Activated T-helper 9 cell treated with anti-CD3 and anti-CD28 coated beads, Interleukin-2, amount 50 U/mL, for 16 hours (primary cell): Measurements from ENCODE around the gene BAG3.
"Not testable (repeated sequence)": the region's sequence is repeated elsewhere in the genome, so short reads cannot be mapped to it uniquely, and the experiment has no call there.

Source experiments
- DNase-seq: peaks from one replicate; pipeline ENCODE4 v3.0.0-alpha.2; 2020; ENCODE audit warnings: low read depth

BAG3 gene

DNA sequence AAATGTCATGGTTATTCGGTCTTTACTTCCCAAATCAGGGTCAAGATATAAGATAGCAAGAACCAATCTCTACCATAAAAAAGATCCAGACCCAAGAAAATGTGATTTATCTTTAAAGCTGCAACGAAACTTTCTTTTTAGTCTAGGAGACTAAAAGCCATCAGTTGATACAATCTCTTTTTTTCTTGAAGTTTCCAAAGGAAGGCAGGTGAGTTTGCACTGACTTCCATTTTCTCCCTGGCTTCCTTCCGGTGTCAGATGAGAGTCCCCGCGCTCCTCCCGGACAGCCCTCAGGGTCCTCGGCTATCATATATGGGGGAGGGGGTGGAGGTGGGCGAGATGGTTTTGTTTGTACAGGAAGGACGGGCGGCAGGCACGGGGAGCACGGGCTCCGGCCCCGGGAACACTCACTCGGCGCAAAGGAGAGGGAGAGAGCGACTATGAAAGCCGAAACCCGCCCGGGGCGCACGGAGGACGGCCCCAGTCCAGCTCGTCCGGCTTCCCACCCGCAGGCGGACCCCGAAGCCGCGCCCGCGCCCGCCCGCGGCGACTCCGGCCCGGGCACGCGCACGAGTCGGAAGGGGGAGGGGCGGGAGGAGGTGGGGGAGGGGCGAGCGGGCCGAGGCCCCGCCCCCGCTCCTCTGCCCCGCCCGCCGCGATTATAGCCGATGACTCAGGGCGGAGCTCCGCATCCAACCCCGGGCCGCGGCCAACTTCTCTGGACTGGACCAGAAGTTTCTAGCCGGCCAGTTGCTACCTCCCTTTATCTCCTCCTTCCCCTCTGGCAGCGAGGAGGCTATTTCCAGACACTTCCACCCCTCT, at the start of gene BAG3:
Gene BAG3 (plus strand): TSS at position 689 of the 822 bp plus-strand sequence. CDS start 296 bp downstream, outside the sequence.
- peak; percentile 78 for DNase-seq

GRCh38 chr10:119602241-119603095, 48.7 kb upstream of the BAG3 start:
- peak; percentile 4 for DNase-seq

DNA sequence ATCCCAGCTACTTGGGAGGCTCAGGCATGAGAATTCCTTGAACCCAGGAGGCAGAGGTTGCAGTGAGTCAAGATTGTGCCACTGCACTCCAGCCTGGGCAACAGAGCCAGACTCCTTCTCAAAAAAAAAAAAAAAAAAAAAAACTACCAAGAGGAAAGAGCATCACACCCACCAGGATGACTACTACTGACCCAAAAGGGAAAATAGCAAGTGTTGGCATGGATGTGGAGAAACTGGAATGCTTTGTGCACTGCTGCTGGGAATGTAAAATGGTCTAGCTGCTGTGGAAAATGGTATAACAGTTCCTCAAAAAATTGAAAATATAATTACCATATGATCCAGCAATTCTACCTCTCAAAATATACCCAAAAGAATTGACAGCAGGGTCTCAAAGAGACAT, 46.7 kb upstream of the BAG3 start:
- DNase-seq, result no peak

DNA sequence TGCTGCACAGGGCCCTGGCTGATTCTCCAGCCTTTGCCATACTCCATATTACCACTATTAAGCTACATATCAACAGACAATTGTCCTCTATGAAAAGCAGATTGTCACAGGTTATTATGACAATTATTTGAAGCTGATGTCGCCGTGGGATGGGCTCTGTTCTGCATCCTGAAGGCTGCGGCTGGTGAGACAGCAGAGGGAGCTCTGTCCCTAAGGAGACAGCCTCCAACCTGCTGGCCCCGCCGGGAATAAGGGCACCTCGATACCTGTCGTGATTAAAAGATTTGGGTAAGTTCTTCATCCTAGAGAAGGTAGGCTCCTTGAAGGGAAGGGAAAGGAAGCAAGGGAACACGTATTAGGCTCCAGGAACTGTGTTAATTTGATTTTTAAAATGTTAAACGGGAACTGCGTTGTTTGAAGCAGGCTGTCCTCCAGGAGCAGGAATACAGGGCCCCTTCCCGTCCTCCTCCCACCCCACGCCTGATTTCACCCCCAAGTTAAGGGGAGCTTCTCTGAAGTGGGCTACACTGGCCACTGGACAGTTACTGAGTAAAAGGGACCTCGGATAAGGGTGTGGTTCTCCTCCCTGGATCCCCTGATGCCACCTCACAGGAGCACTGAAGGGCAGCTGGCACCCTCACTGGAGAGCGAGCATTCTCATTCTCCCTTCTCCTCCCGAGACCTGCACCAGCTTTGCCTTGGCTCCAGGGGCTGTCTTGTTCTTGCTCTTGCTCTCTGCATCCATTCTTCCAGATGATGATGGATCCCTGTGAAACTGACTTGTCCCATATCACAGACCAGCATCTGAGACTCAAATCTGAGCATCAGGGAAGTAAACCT, 42.6 kb upstream of the BAG3 start:
- DNase-seq, result peak; percentile 8

GRCh38 chr10:119609516-119609915, 41.7 kb upstream of the BAG3 start:
- no peak for DNase-seq

GRCh38 chr10:119611433-119611832, 39.7 kb upstream of the BAG3 start:
- DNase-seq, result no peak

DNA sequence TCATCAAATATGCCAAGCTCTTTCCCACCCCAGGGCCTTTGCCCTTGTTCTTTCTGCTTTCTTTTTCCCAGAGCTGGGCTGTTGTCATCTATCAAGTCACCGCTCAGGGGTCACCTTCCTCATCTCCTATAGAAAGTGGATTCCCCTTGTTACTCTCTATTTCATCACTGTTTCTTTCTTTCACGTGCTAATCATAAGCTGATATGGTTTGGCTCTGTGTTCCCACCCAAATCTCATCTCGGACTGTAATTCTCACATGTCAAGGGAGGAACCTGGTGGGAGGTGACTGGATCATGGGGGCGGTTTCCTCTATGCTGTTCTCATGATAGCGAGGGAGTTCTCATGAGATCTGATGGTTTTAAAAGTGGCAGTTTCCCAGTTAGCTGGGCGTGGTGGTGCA, 37.4 kb upstream of the BAG3 start:
- DNase-seq, result no peak

- no peak for DNase-seq
Observed at GRCh38 chr10:119614686-119615085, 36.5 kb upstream of the BAG3 start.

- no peak for DNase-seq
Observed at GRCh38 chr10:119616882-119617570, 34.2 kb upstream of the BAG3 start.

- no peak for DNase-seq
Observed at GRCh38 chr10:119619215-119619614, 32.0 kb upstream of the BAG3 start.

- not testable (repeated sequence) for DNase-seq
Observed at GRCh38 chr10:119619811-119620210, 31.4 kb upstream of the BAG3 start.

- no peak for DNase-seq
Observed at GRCh38 chr10:119620241-119621077, 30.7 kb upstream of the BAG3 start.

- DNase-seq, result no peak
Observed at GRCh38 chr10:119621078-119621384, 30.1 kb upstream of the BAG3 start.

- no peak for DNase-seq
Observed at GRCh38 chr10:119625570-119626280, 25.5 kb upstream of the BAG3 start.

DNA sequence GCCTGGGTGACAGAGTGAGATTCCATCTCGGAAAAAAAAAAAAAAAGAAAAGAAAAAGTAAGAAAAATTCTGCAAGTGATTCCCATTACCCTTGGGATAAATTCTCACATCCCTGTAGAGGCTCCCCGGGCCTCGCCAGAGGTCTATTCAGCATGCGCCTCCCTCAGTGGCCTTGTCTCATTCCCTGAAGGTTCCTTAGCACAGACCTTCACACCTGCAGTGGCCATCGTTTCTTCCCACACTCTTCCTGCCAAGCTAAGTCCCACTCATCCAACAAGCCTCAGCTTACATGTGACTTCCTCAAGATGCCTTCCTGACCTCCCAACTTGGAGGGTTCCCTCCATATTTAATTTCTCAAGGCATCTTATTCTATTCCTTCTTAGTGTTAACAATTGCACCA, 20.9 kb upstream of the BAG3 start:
- no peak for DNase-seq

- DNase-seq, result no peak
Observed at GRCh38 chr10:119633538-119634218, 17.5 kb upstream of the BAG3 start.

- DNase-seq, result no peak
Observed at GRCh38 chr10:119634219-119634544, 17.0 kb upstream of the BAG3 start.

DNA sequence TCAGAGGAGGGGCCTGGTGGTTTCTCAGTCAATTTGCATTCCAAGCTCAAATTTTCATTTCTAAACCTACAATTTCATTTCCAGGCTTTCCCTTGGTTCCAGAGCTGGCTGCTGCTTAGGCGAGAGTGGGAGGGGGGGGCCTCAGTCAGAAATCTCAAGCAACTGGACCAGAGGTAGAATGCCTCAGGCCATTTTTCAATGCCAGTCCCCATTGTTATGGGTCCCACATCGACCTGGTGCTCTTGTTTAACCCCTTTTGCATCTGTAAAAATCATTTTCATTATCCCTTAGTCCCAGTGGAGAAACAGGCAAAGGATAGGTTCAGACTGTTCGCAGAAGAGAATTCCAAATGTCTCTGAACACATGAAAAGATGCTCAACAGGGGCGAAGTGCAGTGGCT, 13.5 kb upstream of the BAG3 start:
- DNase-seq, result no peak

DNA sequence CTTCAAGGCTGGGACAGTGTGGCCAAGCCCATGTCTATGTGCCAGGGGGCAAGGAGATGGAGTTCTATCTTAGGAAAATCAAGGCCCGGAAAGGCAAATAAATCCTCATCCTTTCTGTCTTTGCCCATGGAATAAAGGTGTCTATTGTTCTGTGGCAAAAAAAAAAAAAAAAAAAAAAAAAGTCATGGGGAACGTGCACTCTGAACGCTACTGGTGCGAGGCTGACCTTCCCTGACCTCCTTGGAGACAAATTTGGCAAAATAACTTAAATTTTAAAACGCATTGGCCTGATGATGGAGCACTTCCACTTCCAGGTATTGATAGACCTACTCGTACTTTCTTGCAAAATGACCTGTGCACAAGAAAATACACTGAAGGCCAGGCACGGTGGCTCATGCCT, 12.2 kb upstream of the BAG3 start:
- DNase-seq, result no peak

DNA sequence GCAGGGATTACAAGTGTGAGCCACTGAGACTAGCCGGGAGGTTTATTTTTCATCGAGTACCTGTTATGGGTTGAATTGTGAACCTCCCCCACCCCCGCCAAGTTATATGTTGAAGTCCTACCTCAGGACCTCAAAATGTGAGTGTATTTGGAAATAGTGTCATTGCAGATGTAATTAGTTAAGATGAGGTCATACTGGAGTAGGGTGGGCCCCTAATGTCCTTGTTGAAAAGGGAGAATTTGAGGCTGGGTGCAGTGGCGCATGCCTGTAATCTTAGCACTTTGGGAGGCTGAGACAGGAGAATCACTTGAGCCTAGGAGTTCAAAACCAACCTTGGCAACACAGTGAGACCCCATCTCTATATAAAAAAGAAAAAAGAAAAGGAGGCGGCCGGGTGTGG, 10.8 kb upstream of the BAG3 start:
- no peak for DNase-seq
